ENCODE measurements around the gene LGALSL. TPM values are rescaled to one million over a fixed set of nuclear protein-coding genes. Genes with fewer than 3 reads are reported as not detected.

LGALSL gene
- total RNA-seq, 1 experiment from 2014 or later: 37.2 TPM

- intact Hi-C loops (cut with micrococcal nuclease; ENCODE audit: unreplicated experiment): no loop called here
- CTCF ChIA-PET: no interaction called here
- Mint-ChIP-seq H3K4me1 (ENCODE audit: low read depth, unreplicated experiment) (peaks cover 9% of the 10 kb centered on the region), H3K9me3 (ENCODE audit: unreplicated experiment) (no peaks in the 10 kb centered on the region), H3K36me3 (ENCODE audit: insufficient read depth, unreplicated experiment) (no peaks in the 10 kb centered on the region), H3K27ac (ENCODE audit: unreplicated experiment) (no peak overlapping the region), H3K4me3 (ENCODE audit: unreplicated experiment) (no peak overlapping the region), H3K27me3 (ENCODE audit: insufficient read depth, unreplicated experiment) (no peaks in the 10 kb centered on the region)
- no peaks in the 10 kb centered on the region for H3K9me3 ChIP-seq
- H3K4me3 ChIP-seq (ENCODE audit: low read depth, low read length): no peak overlapping the region
- H3K36me3 ChIP-seq (ENCODE audit: control insufficient read depth, insufficient read depth, low read length): no peaks in the 10 kb centered on the region
- no TSS peak for BruUV-seq (replicated peaks)
- no peak for DNase-seq
- POLR2A ChIA-PET: interaction anchor here (0.6 kb wide), 1 partner anchor 28 kb away, joined by 3 read pairs; no protein-coding TSS in a partner anchor
- H3K4me1 ChIP-seq: peaks cover 14% of the 10 kb centered on the region
- no peak for TF ChIP-seq CTCF (IDR thresholded peaks at IDR 0.05; ENCODE audit: insufficient read depth in 1 of 2, low read depth in 1 of 2, low read length in 1 of 2, severe bottlenecking in 1 of 2, unreplicated experiment in 1 of 2)
- H3K27me3 ChIP-seq (replicated peaks; ENCODE audit: control insufficient read depth, insufficient read depth, low read length): no peaks in the 10 kb centered on the region
Observed at GRCh38 chr2:64426183-64426952, 27.6 kb upstream of the LGALSL start.

GRCh38 chr2:64434039-64434657 is 19.8 kb upstream of the LGALSL start:
- POLR2A ChIA-PET: no interaction called here
- no peaks in the 10 kb centered on the region for H3K9me3 Mint-ChIP-seq (ENCODE audit: unreplicated experiment)
- CTCF ChIA-PET: no interaction called here
- Histone ChIP-seq H3K27me3 (replicated peaks; ENCODE audit: control insufficient read depth, insufficient read depth, low read length) (no peaks in the 10 kb centered on the region), H3K4me3 (ENCODE audit: low read depth, low read length) (no peak overlapping the region), H3K4me1 (peaks cover 5% of the 10 kb centered on the region), H3K36me3 (ENCODE audit: control insufficient read depth, insufficient read depth, low read length) (no peaks in the 10 kb centered on the region), H3K9me3 (no peaks in the 10 kb centered on the region)
- TF ChIP-seq CTCF (IDR thresholded peaks at IDR 0.05; ENCODE audit: insufficient read depth in 1 of 2, low read depth in 1 of 2, low read length in 1 of 2, severe bottlenecking in 1 of 2, unreplicated experiment in 1 of 2): no peak
- no peak for DNase-seq
- H3K36me3 Mint-ChIP-seq (ENCODE audit: insufficient read depth, unreplicated experiment): no peaks in the 10 kb centered on the region
- H3K27me3 Mint-ChIP-seq (ENCODE audit: insufficient read depth, unreplicated experiment): no peaks in the 10 kb centered on the region
- intact Hi-C loops (cut with micrococcal nuclease; ENCODE audit: unreplicated experiment): no loop called here
- H3K27ac Mint-ChIP-seq (ENCODE audit: unreplicated experiment): peak overlapping the region; percentile 11
- BruUV-seq (replicated peaks): no TSS peak
- peaks cover 9% of the 10 kb centered on the region for H3K4me1 Mint-ChIP-seq (ENCODE audit: low read depth, unreplicated experiment)
- H3K4me3 Mint-ChIP-seq (ENCODE audit: unreplicated experiment): no peak overlapping the region

- Mint-ChIP-seq H3K9me3 (ENCODE audit: unreplicated experiment) (no peaks in the 10 kb centered on the region), H3K36me3 (ENCODE audit: insufficient read depth, unreplicated experiment) (no peaks in the 10 kb centered on the region), H3K27ac (ENCODE audit: unreplicated experiment) (no peak overlapping the region), H3K27me3 (ENCODE audit: insufficient read depth, unreplicated experiment) (no peaks in the 10 kb centered on the region), H3K4me3 (ENCODE audit: unreplicated experiment) (no peak overlapping the region), H3K4me1 (ENCODE audit: low read depth, unreplicated experiment) (peaks cover 9% of the 10 kb centered on the region)
- peaks cover 5% of the 10 kb centered on the region for H3K4me1 ChIP-seq
- H3K36me3 ChIP-seq (ENCODE audit: control insufficient read depth, insufficient read depth, low read length): no peaks in the 10 kb centered on the region
- CTCF ChIA-PET: no interaction called here
- POLR2A ChIA-PET: no interaction called here
- no peak for TF ChIP-seq CTCF (IDR thresholded peaks at IDR 0.05; ENCODE audit: insufficient read depth in 1 of 2, low read depth in 1 of 2, low read length in 1 of 2, severe bottlenecking in 1 of 2, unreplicated experiment in 1 of 2)
- H3K4me3 ChIP-seq (ENCODE audit: low read depth, low read length): no peak overlapping the region
- no peaks in the 10 kb centered on the region for H3K27me3 ChIP-seq (replicated peaks; ENCODE audit: control insufficient read depth, insufficient read depth, low read length)
- no peaks in the 10 kb centered on the region for H3K9me3 ChIP-seq
- BruUV-seq (replicated peaks): no TSS peak
- no peak for DNase-seq
- intact Hi-C loops (cut with micrococcal nuclease; ENCODE audit: unreplicated experiment): no loop called here
Observed at GRCh38 chr2:64437883-64438282, 16.1 kb upstream of the LGALSL start.

Data from Caco-2 (cell line).